PC-3 (cell line): ENCODE data around the gene CPLX1. TPM values are rescaled to one million over a fixed set of nuclear protein-coding genes. Genes with fewer than 3 reads are reported as not detected.

ENCODE experiments used
- ATAC-seq: fragments of 200-7000 bp; cut with Tn5 transposase; 2 replicates; pipeline ENCODE4 v1.9.1; 2020; ENCODE audit warnings: mild to moderate bottlenecking, moderate library complexity
- BruUV-seq: library from RNA; stranded (reverse); fragments of 400-500 nt; replicated peaks from 2 replicates; lab custom pipeline; 2021; lab: Mats Ljungman, UMichigan
- CTCF ChIA-PET: fragments of 300-600 bp; sonication (Branson Sonifier 250); formaldehyde crosslinking; loops from one replicate; lab custom pipeline; 2022; ENCODE audit warnings: antibody characterized with exemption; lab: Charles Lee
- POLR2A ChIA-PET: fragments of 300-600 bp; sonication (Branson Sonifier 250); formaldehyde crosslinking; loops from one replicate; lab custom pipeline; 2022; ENCODE audit warnings: antibody characterized with exemption; ENCODE audit not compliant: unreplicated experiment; lab: Charles Lee
- DNase-seq: peaks from one replicate; pipeline ENCODE4 v3.0.0-alpha.2; 2015
- H2AFZ ChIP-seq: fragments of 300-600 bp; sonication (generic); 2 replicates; pipeline ENCODE4 v1.6.0; 2016; ENCODE audit warnings: antibody characterized with exemption, low read length
- H3F3A ChIP-seq: fragments of 300-600 bp; sonication (generic); one replicate; pipeline ENCODE4 v1.6.0; 2017; ENCODE audit warnings: antibody characterized with exemption, low read length, control low read depth, mild to moderate bottlenecking; ENCODE audit not compliant: unreplicated experiment
- H3K27ac ChIP-seq: fragments of 300-600 bp; sonication (generic); 2 replicates; pipeline ENCODE4 v1.5.1; 2016; ENCODE audit warnings: mild to moderate bottlenecking, low read length
- H3K27me3 ChIP-seq: fragments of 300-600 bp; sonication (generic); 2 replicates; pipeline ENCODE4 v1.6.1; 2016; ENCODE audit warnings: low read length, mixed read lengths
- H3K36me3 ChIP-seq: fragments of 300-600 bp; sonication (generic); 2 replicates; pipeline ENCODE4 v1.6.1; 2016; ENCODE audit warnings: low read depth, mixed run types, low read length, mixed read lengths
- H3K4me1 ChIP-seq: fragments of 300-600 bp; sonication (generic); 2 replicates; pipeline ENCODE4 v1.5.1; 2016; ENCODE audit warnings: low read length; ENCODE audit not compliant: insufficient read depth
- H3K4me2 ChIP-seq: fragments of 300-600 bp; sonication (generic); 2 replicates; pipeline ENCODE4 v1.6.0; 2016; ENCODE audit warnings: low read length
- H3K4me3 ChIP-seq: fragments of 300-600 bp; sonication (generic); 2 replicates; pipeline ENCODE4 v1.5.1; 2016; ENCODE audit warnings: mild to moderate bottlenecking, low read length, mixed read lengths
- H3K79me2 ChIP-seq: fragments of 300-600 bp; sonication (generic); 2 replicates; pipeline ENCODE4 v1.6.1; 2017; ENCODE audit warnings: low read length, mixed read lengths
- H3K9ac ChIP-seq: fragments of 300-600 bp; sonication (generic); 2 replicates; pipeline ENCODE4 v1.6.0; 2016; ENCODE audit warnings: mild to moderate bottlenecking, low read length
- H3K9me2 ChIP-seq: fragments of 300-600 bp; sonication (generic); replicated peaks from 2 replicates; pipeline ENCODE4 v1.6.1; 2016; ENCODE audit warnings: mixed run types, low read length, mixed read lengths
- H3K9me3 ChIP-seq: fragments of 300-600 bp; sonication (generic); 2 replicates; pipeline ENCODE4 v1.6.1; 2016; ENCODE audit warnings: low read length, mixed read lengths
- H4K20me1 ChIP-seq: fragments of 300-600 bp; sonication (generic); 2 replicates; pipeline ENCODE4 v1.6.1; 2016; ENCODE audit warnings: low read length, mixed read lengths
- EZH2 ChIP-seq: fragments of 300-600 bp; sonication (generic); IDR thresholded peaks from one replicate; pipeline ENCODE4 v1.6.1; 2017; ENCODE audit warnings: antibody characterized with exemption, mild to moderate bottlenecking, low read length; ENCODE audit not compliant: unreplicated experiment
- EZH2phosphoT487 ChIP-seq: fragments of 300-600 bp; sonication (generic); IDR thresholded peaks from 2 replicates; pipeline ENCODE4 v1.6.1; 2018; ENCODE audit warnings: mild to moderate bottlenecking, antibody characterized with exemption, low read length, borderline replicate concordance
- intact Hi-C: fragments of 100-400 bp; cut with micrococcal nuclease; formaldehyde crosslinking; loops from 2 replicates; pipeline ENCODE4 v1.9.0; 2023
- total RNA-seq: library from RNA; depleted of rRNA; stranded (reverse); fragments of >200 nt; gene quantifications from 2 replicates; pipeline ENCODE4 v1.2.3, GENCODE V29; 2014
- TF ChIP-seq, protein P1 (sequence below): fragments of 300-600 bp; sonication (generic); conservative IDR thresholded peaks from 2 replicates; pipeline ENCODE4 v1.5.1; 2017; ENCODE audit warnings: antibody characterized with exemption, low read depth, mild to moderate bottlenecking, low read length

The CPLX1 gene
- total RNA-seq, 1 experiment from 2014 or later = 0.87 TPM

DNA sequence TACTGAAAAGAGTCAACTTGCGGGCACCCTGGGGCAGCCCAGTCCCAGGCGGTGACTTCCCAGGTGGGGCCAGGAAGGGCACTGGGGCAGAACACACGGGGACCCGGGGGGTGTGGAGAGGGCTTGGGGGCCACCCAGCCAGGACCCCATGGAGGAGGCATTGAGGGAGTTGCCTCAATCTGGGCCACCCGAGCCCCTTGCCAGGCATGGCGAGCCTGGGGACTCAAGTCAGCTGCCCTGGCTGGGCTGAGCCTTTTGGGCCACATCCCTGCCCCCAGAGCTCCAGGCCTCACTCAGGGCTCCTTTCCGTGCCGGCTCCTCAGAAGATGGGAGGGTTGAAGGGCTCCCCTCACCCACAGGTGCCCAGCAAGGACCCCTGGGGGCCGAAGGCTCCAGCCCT lies 6.6 kb upstream of the CPLX1 start:
- Histone ChIP-seq H3K9me3 (0 out of 2 replicates have a peak, but pooled peaks cover under 1% of the 10 kb centered on the region), H4K20me1 (no peaks in the 10 kb centered on the region), H3K4me1 (no peaks in the 10 kb centered on the region), H3F3A (no peaks in the 10 kb centered on the region), H3K27me3 (no peaks in the 10 kb centered on the region), H3K79me2 (no peaks in the 10 kb centered on the region), H2AFZ (no peak overlapping the region), H3K9ac (no peak overlapping the region), H3K27ac (no peak overlapping the region), H3K9me2 (no peaks in the 10 kb centered on the region), H3K4me3 (no peak overlapping the region), H3K36me3 (no peaks in the 10 kb centered on the region), H3K4me2 (no peak overlapping the region)
- POLR2A ChIA-PET = no interaction called here
- intact Hi-C loops = no loop called here
- no peak for ATAC-seq
- no TSS peak for BruUV-seq
- CTCF ChIA-PET = no interaction called here
- TF ChIP-seq EZH2phosphoT487 = no peak
- no peak for TF ChIP-seq EZH2
- TF ChIP-seq, protein P1, sequence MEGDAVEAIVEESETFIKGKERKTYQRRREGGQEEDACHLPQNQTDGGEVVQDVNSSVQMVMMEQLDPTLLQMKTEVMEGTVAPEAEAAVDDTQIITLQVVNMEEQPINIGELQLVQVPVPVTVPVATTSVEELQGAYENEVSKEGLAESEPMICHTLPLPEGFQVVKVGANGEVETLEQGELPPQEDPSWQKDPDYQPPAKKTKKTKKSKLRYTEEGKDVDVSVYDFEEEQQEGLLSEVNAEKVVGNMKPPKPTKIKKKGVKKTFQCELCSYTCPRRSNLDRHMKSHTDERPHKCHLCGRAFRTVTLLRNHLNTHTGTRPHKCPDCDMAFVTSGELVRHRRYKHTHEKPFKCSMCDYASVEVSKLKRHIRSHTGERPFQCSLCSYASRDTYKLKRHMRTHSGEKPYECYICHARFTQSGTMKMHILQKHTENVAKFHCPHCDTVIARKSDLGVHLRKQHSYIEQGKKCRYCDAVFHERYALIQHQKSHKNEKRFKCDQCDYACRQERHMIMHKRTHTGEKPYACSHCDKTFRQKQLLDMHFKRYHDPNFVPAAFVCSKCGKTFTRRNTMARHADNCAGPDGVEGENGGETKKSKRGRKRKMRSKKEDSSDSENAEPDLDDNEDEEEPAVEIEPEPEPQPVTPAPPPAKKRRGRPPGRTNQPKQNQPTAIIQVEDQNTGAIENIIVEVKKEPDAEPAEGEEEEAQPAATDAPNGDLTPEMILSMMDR = no peak
- DNase-seq = no peak

DNA sequence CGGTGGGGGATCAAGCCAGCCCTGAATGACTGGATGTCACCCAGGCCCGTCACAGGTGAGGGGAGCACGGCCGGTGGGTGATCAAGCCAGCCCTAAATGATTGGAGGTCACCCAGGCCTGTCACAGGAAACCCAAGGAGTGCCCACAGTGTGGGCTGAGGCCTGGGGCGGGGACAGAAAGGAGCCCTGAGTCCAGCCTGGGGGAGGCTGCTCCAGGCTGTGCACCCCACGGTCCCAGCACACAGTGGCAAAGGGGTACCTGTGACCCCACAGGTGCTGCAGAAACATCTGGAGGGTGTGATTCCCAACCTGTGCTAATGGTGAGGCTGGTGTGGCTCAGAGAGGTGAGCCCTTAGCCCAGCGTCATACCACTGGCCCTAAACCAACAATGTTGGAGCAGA lies 6.2 kb upstream of the CPLX1 start:
- H3K79me2 ChIP-seq = no peaks in the 10 kb centered on the region
- no peaks in the 10 kb centered on the region for H3F3A ChIP-seq
- ChIA-PET CTCF (no interaction called here), POLR2A (no interaction called here)
- no peaks in the 10 kb centered on the region for H3K36me3 ChIP-seq
- intact Hi-C loops = no loop called here
- H3K9me2 ChIP-seq = no peaks in the 10 kb centered on the region
- TF ChIP-seq EZH2phosphoT487 = no peak
- no peaks in the 10 kb centered on the region for H4K20me1 ChIP-seq
- H3K27ac ChIP-seq = no peak overlapping the region
- no peak overlapping the region for H3K4me2 ChIP-seq
- H3K4me1 ChIP-seq = no peaks in the 10 kb centered on the region
- no peak overlapping the region for H2AFZ ChIP-seq
- no peak overlapping the region for H3K9ac ChIP-seq
- 0 out of 2 replicates have a peak, but pooled peaks cover 4% of the 10 kb centered on the region for H3K27me3 ChIP-seq
- no TSS peak for BruUV-seq
- no peak for DNase-seq
- H3K4me3 ChIP-seq = no peak overlapping the region
- no peak for ATAC-seq
- H3K9me3 ChIP-seq = no peaks in the 10 kb centered on the region

DNA sequence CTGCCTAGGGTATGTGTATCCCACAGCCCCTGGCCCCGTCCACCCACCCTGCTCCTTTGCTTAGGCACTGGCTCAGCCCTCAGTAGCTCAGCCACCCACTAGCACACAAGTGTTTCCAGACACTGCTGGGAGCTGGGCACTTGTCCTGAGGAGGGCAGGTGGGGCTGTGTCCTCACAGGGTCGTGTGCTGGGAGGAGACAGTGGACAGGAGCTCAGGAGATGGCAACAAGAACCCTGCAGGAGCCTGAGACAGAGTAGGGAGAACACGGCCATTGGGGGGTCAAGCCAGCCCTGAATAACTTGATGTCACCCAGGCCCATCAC lies 5.5 kb upstream of the CPLX1 start:
- no peaks in the 10 kb centered on the region for H3K79me2 ChIP-seq
- CTCF ChIA-PET = no interaction called here
- ATAC-seq (no peak), DNase-seq (no peak)
- POLR2A ChIA-PET = no interaction called here
- H3K4me2 ChIP-seq = no peak overlapping the region
- TF ChIP-seq, protein P1 = no peak
- no peak for TF ChIP-seq EZH2phosphoT487
- no peak for TF ChIP-seq EZH2
- intact Hi-C loops = no loop called here
- H3K9ac ChIP-seq = no peak overlapping the region
- no peak overlapping the region for H2AFZ ChIP-seq
- no peak overlapping the region for H3K4me3 ChIP-seq
- no peaks in the 10 kb centered on the region for H3K36me3 ChIP-seq
- no peaks in the 10 kb centered on the region for H3F3A ChIP-seq
- H3K9me3 ChIP-seq = no peaks in the 10 kb centered on the region
- no TSS peak for BruUV-seq
- H3K27ac ChIP-seq = no peak overlapping the region
- no peaks in the 10 kb centered on the region for H3K9me2 ChIP-seq
- H3K27me3 ChIP-seq = peaks cover 4% of the 10 kb centered on the region; the same call in 1 of the 2 replicates
- no peaks in the 10 kb centered on the region for H3K4me1 ChIP-seq
- H4K20me1 ChIP-seq = no peaks in the 10 kb centered on the region
